Heart left ventricle (tissue), 13 donors: Measurements from ENCODE around the gene SGPP2.

Experiments used
- POLR2A ChIP-seq, 2 donors: fragments of 450-650 bp; IDR thresholded peaks; one replicate each; pipeline ENCODE4 v1.6.1; 2017; ENCODE audit warnings: antibody characterized with exemption in 2 of 2, mild to moderate bottlenecking in 2 of 2, moderate library complexity in 2 of 2
- TF ChIP-seq, protein P1 (sequence below), 12 donors: fragments of 200-600 bp; sonication (generic) in 4 of 12; IDR thresholded peaks; one replicate each; pipeline versions ENCODE4 v1.5.0 to v1.8.0; 2018 to 2022; ENCODE audit warnings: antibody characterized with exemption in 12 of 12, mild to moderate bottlenecking in 5 of 12
- donor health status: ischemic (EF 13 %, LVEDD 7.1; RV severe dilation, severe dysfunction).
- donor health status: DM: no; HTN: yes; CAD: no.
- donor health status: DM: no; HTN: no; CAD: no.
- donor health status: ischemic (EF 25% LVEDD 6.9; RV normal size, moderate dysfunction).
- donor health status: ischemic (EF 25% LVEDD 5.7; RV mildly dilated, moderate dysfunction).
- donor health status: ischemic (EF 35%, LVEDD 5.7; RV mildly dilated, moderate dysfunction).
- donor health status: nonischemic (EF 11% LVEDD 7.7; RV severe dilation, severe dysfunction).
- donor health status: DM: yes; HTN: yes; CAD: no.
- donor health status: PGD.
- donor health status: ischemic (EF 29% LVEDD 5.4; RV normal size, mild dysfunction).
- donor health status: nonischemic (EF 23%, LVEDD 6.1; RV moderate dilation, normal function).

DNA sequence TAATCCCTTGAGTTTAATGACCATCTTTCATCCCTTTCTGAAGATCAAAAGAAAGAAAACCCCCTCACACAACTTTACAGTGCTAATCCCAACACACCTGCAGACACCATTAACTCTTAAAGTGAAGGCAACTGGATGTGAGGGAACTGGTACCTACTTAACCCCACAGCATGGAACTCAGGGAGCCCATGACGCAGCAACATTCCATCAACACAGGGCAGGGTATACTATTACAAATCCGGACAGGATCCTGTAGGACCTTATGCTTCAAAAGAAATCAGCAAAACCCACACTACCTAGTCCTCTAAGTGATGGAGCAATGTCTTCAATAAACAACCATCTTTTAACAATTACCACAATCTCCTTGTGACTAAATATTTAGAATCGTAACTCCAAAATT is 153.0 kb downstream of the SGPP2 start:
- TF ChIP-seq, protein P1, sequence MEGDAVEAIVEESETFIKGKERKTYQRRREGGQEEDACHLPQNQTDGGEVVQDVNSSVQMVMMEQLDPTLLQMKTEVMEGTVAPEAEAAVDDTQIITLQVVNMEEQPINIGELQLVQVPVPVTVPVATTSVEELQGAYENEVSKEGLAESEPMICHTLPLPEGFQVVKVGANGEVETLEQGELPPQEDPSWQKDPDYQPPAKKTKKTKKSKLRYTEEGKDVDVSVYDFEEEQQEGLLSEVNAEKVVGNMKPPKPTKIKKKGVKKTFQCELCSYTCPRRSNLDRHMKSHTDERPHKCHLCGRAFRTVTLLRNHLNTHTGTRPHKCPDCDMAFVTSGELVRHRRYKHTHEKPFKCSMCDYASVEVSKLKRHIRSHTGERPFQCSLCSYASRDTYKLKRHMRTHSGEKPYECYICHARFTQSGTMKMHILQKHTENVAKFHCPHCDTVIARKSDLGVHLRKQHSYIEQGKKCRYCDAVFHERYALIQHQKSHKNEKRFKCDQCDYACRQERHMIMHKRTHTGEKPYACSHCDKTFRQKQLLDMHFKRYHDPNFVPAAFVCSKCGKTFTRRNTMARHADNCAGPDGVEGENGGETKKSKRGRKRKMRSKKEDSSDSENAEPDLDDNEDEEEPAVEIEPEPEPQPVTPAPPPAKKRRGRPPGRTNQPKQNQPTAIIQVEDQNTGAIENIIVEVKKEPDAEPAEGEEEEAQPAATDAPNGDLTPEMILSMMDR (IDR thresholded peaks at IDR 0.05): no peak
- TF ChIP-seq POLR2A (IDR thresholded peaks at IDR 0.05): no peak
